Keratinocyte (primary cell): ENCODE data around the gene SMAD5. TPM values are rescaled to one million over a fixed set of nuclear protein-coding genes. Genes with fewer than 3 reads are reported as not detected.

Source experiments
- DNase-seq: peaks from one replicate; pipeline ENCODE4 v3.0.0-alpha.2; 2011; ENCODE audit warnings: low read depth, missing footprints, low spot score
- FAIRE-seq: peaks from 2 replicates; lab custom pipeline; 2011; peaks lifted over from hg19 to GRCh38; lab: Jason Lieb, UNC
- H2AFZ ChIP-seq: 2 replicates; pipeline ENCODE4 v1.6.0; 2012; ENCODE audit warnings: low read length, control low read depth, inconsistent platforms; ENCODE audit not compliant: control insufficient read depth
- H3K27ac ChIP-seq: 2 replicates; pipeline ENCODE4 v1.5.1; 2011; ENCODE audit warnings: low read length; ENCODE audit not compliant: control insufficient read depth, insufficient read depth
- H3K27me3 ChIP-seq: 3 replicates; pipeline ENCODE4 v1.6.0; 2011; ENCODE audit warnings: low read length; ENCODE audit not compliant: control insufficient read depth, insufficient read depth; ENCODE audit errors: extremely low read depth
- H3K36me3 ChIP-seq, 2 experiments: 2 replicates in 1 of 2; 3 replicates in 1 of 2; pipeline ENCODE4 v1.5.1; 2011; ENCODE audit warnings: low read length in 2 of 2, mild to moderate bottlenecking in 1 of 2; ENCODE audit not compliant: control insufficient read depth in 2 of 2, insufficient read depth in 2 of 2; ENCODE audit errors: extremely low read depth in 1 of 2
- H3K4me1 ChIP-seq: 3 replicates; pipeline ENCODE4 v1.5.1; 2011; ENCODE audit warnings: low read length; ENCODE audit not compliant: control insufficient read depth, insufficient read depth; ENCODE audit errors: extremely low read depth
- H3K4me2 ChIP-seq: 3 replicates; pipeline ENCODE4 v1.6.0; 2011; ENCODE audit warnings: low read depth, low read length; ENCODE audit not compliant: control insufficient read depth, insufficient read depth; ENCODE audit errors: extremely low read depth
- H3K4me3 ChIP-seq, 3 experiments: fragments of 200-600 bp in 1 of 3; sonication (generic) in 1 of 3; 2 replicates in 2 of 3; 3 replicates in 1 of 3; pipeline ENCODE4 v1.5.1; 2011 to 2016; ENCODE audit warnings: low read length in 3 of 3, mild to moderate bottlenecking in 3 of 3, control low read depth in 2 of 3, inconsistent platforms in 1 of 3, low read depth in 1 of 3, mixed read lengths in 1 of 3, mixed run types in 1 of 3, moderate library complexity in 1 of 3; ENCODE audit not compliant: control insufficient read depth in 2 of 3, insufficient read depth in 2 of 3; ENCODE audit errors: extremely low read depth in 1 of 3
- H3K79me2 ChIP-seq: 2 replicates; pipeline ENCODE4 v1.6.0; 2012; ENCODE audit warnings: low read length; ENCODE audit not compliant: control insufficient read depth, insufficient read depth
- H3K9ac ChIP-seq: 3 replicates; pipeline ENCODE4 v1.6.0; 2011; ENCODE audit warnings: low read length; ENCODE audit not compliant: control insufficient read depth, insufficient read depth; ENCODE audit errors: extremely low read depth
- H3K9me1 ChIP-seq: 3 replicates; pipeline ENCODE4 v1.6.0; 2011; ENCODE audit warnings: low read length; ENCODE audit not compliant: control insufficient read depth, insufficient read depth; ENCODE audit errors: extremely low read depth
- H3K9me3 ChIP-seq: 2 replicates; pipeline ENCODE4 v1.5.1; 2012; ENCODE audit warnings: low read depth, low read length; ENCODE audit not compliant: control insufficient read depth
- H4K20me1 ChIP-seq: 3 replicates; pipeline ENCODE4 v1.6.0; 2011; ENCODE audit warnings: low read length; ENCODE audit not compliant: control insufficient read depth, insufficient read depth; ENCODE audit errors: extremely low read depth
- CTCF ChIP-seq, 3 experiments: IDR thresholded peaks in 1 of 3; conservative IDR thresholded peaks in 1 of 3; optimal IDR thresholded peaks in 1 of 3; 2 replicates in 2 of 3; 3 replicates in 1 of 3; pipeline versions ENCODE3 to v1.5.1; 2011; ENCODE audit warnings: low read length in 3 of 3, mild to moderate bottlenecking in 3 of 3, moderate library complexity in 2 of 3, control low read depth in 1 of 3, inconsistent platforms in 1 of 3; ENCODE audit not compliant: insufficient read depth in 2 of 3; ENCODE audit errors: extremely low read depth in 1 of 3
- EZH2 ChIP-seq: IDR thresholded peaks from one replicate; pipeline ENCODE4 v1.6.1; 2012; ENCODE audit warnings: inconsistent platforms, mild to moderate bottlenecking, low read length, moderate library complexity
- dilution Hi-C: fragments of 300-500 bp; cut with MboI; formaldehyde crosslinking; loops from one replicate; pipeline ENCODE4 v1.7.0; 2020; ENCODE audit warnings: low sequenced_read_pairs; ENCODE audit not compliant: extremely low pct_ligation_motif_present
- polyA plus RNA-seq, 5 experiments: library from polyadenylated mRNA; depleted of rRNA in 3 of 5; stranded (reverse) in 3 of 5; stranded (forward) in 1 of 5; unstranded in 1 of 5; fragments of >200 nt; gene quantifications; 1 replicate in 1 of 5; 2 replicates in 3 of 5; 3 replicates in 1 of 5; pipeline versions ENCODE4 v1.2.1 to v1.2.3, GENCODE V29; 2011 to 2012; ENCODE audit warnings: missing spikeins in 2 of 5, low read depth in 1 of 5, low replicate concordance in 1 of 5

SMAD5 gene
- polyA plus RNA-seq, 1 donor (not counting 4 experiments of a cell fraction or from before 2014, with no cell fraction given), result 72.1 TPM

GRCh38 chr5:136098176-136098575, 34.5 kb upstream of the SMAD5 start:
- Histone ChIP-seq H3K4me1 (no peaks in the 10 kb centered on the region), H3K9ac (no peak overlapping the region), H2AFZ (no peak overlapping the region), H3K4me2 (no peak overlapping the region), H3K79me2 (no peaks in the 10 kb centered on the region), H3K9me3 (no peaks in the 10 kb centered on the region), H3K4me3 (no peak overlapping the region), H3K27ac (no peak overlapping the region), H3K36me3 (no peaks in the 10 kb centered on the region), H3K27me3 (no peaks in the 10 kb centered on the region), H3K9me1 (no peaks in the 10 kb centered on the region), H4K20me1 (no peaks in the 10 kb centered on the region)
- no peak for FAIRE-seq
- TF ChIP-seq CTCF (optimal IDR thresholded peaks at IDR 0.05 in 1 of 3, IDR thresholded peaks at IDR 0.05 in 1 of 3, conservative IDR thresholded peaks at IDR 0.05 in 1 of 3; ENCODE audit: extremely low read depth in 1 of 3, insufficient read depth in 2 of 3, low read length in 3 of 3) (no peak), EZH2 (no peak)
- dilution Hi-C loops, result no loop called here
- no peak for DNase-seq

GRCh38 chr5:136099870-136100269, 32.8 kb upstream of the SMAD5 start:
- Histone ChIP-seq H2AFZ (no peak overlapping the region), H4K20me1 (no peaks in the 10 kb centered on the region), H3K36me3 (no peaks in the 10 kb centered on the region), H3K27me3 (no peaks in the 10 kb centered on the region), H3K9me3 (no peaks in the 10 kb centered on the region), H3K4me3 (no peak overlapping the region), H3K9ac (no peak overlapping the region), H3K9me1 (no peaks in the 10 kb centered on the region), H3K27ac (no peak overlapping the region), H3K4me1 (peaks cover 5% of the 10 kb centered on the region), H3K79me2 (no peaks in the 10 kb centered on the region), H3K4me2 (no peak overlapping the region)
- FAIRE-seq (no peak), DNase-seq (no peak)
- TF ChIP-seq CTCF (optimal IDR thresholded peaks at IDR 0.05 in 1 of 3, IDR thresholded peaks at IDR 0.05 in 1 of 3, conservative IDR thresholded peaks at IDR 0.05 in 1 of 3; ENCODE audit: extremely low read depth in 1 of 3, insufficient read depth in 2 of 3, low read length in 3 of 3) (no peak), EZH2 (no peak)
- dilution Hi-C loops, result no loop called here
